GM23338 (cell line): Measurements from ENCODE around the gene TMEM51. TPM values are rescaled to one million over a fixed set of nuclear protein-coding genes. Genes with fewer than 3 reads are reported as not detected.

Source experiments
- ATAC-seq: fragments of 200-7000 bp; cut with Tn5 transposase; 3 replicates; pipeline ENCODE4 v1.9.1; 2020
- DNase-seq: peaks from one replicate; pipeline ENCODE4 v3.0.0-alpha.2; 2015; ENCODE audit warnings: low spot score
- H2AFZ ChIP-seq: fragments of 200-600 bp; sonication (generic); 2 replicates; pipeline ENCODE4 v1.8.0; 2016; ENCODE audit warnings: antibody characterized with exemption, mild to moderate bottlenecking, moderate library complexity
- H3F3A ChIP-seq: fragments of 200-600 bp; sonication (generic); replicated peaks from 2 replicates; pipeline ENCODE4 v1.8.0; 2017; ENCODE audit warnings: antibody characterized with exemption, mixed run types, low read depth
- H3K27ac ChIP-seq: fragments of 200-600 bp; sonication (generic); 2 replicates; pipeline ENCODE4 v1.6.1; 2016; ENCODE audit warnings: low read depth
- H3K27me3 ChIP-seq: fragments of 200-600 bp; sonication (generic); 2 replicates; pipeline ENCODE4 v1.8.0; 2016; ENCODE audit warnings: mild to moderate bottlenecking, mixed run types, moderate library complexity; ENCODE audit not compliant: insufficient read depth
- H3K36me3 ChIP-seq: fragments of 200-600 bp; sonication (generic); 2 replicates; pipeline ENCODE4 v1.8.0; 2016; ENCODE audit warnings: mild to moderate bottlenecking; ENCODE audit not compliant: insufficient read depth
- H3K4me1 ChIP-seq: fragments of 200-600 bp; sonication (generic); 2 replicates; pipeline ENCODE4 v1.8.0; 2016; ENCODE audit warnings: mild to moderate bottlenecking, moderate library complexity; ENCODE audit not compliant: insufficient read depth
- H3K4me2 ChIP-seq: fragments of 200-600 bp; sonication (generic); 2 replicates; pipeline ENCODE4 v1.7.1; 2017; ENCODE audit warnings: mixed run types
- H3K4me3 ChIP-seq: fragments of 200-600 bp; sonication (generic); 2 replicates; pipeline ENCODE4 v1.6.1; 2016; ENCODE audit warnings: mixed run types
- H3K79me2 ChIP-seq: fragments of 200-600 bp; sonication (generic); replicated peaks from 2 replicates; pipeline ENCODE4 v1.8.0; 2017; ENCODE audit warnings: mild to moderate bottlenecking; ENCODE audit not compliant: insufficient read depth
- H3K9me2 ChIP-seq: fragments of 200-600 bp; sonication (generic); 2 replicates; pipeline ENCODE4 v1.8.0; 2017; ENCODE audit not compliant: insufficient read depth
- H4K20me1 ChIP-seq: fragments of 200-600 bp; sonication (generic); replicated peaks from 2 replicates; pipeline ENCODE4 v1.8.0; 2017; ENCODE audit warnings: mild to moderate bottlenecking; ENCODE audit not compliant: insufficient read depth
- H3K27ac Mint-ChIP-seq: 2 replicates; pipeline ENCODE4 v1.8.0; 2020; ENCODE audit warnings: inconsistent platforms, mild to moderate bottlenecking, moderate library complexity, mixed read lengths
- H3K27me3 Mint-ChIP-seq: 3 replicates; pipeline ENCODE4 v1.8.0; 2022; ENCODE audit warnings: low read depth, mild to moderate bottlenecking, moderate library complexity, mixed read lengths, inconsistent platforms; ENCODE audit not compliant: insufficient read depth, poor library complexity
- H3K36me3 Mint-ChIP-seq: 3 replicates; pipeline ENCODE4 v1.8.0; 2021; ENCODE audit warnings: low read depth, mild to moderate bottlenecking, inconsistent platforms, moderate library complexity, mixed read lengths
- H3K4me1 Mint-ChIP-seq: 3 replicates; pipeline ENCODE4 v1.8.0; 2020; ENCODE audit warnings: mild to moderate bottlenecking, inconsistent platforms, mixed read lengths
- H3K4me3 Mint-ChIP-seq: 3 replicates; pipeline ENCODE4 v1.8.0; 2021; ENCODE audit warnings: moderate library complexity, mild to moderate bottlenecking, inconsistent platforms, mixed read lengths
- H3K9me3 Mint-ChIP-seq: 3 replicates; pipeline ENCODE4 v1.8.0; 2020; ENCODE audit warnings: moderate library complexity, mild to moderate bottlenecking, inconsistent platforms, mixed read lengths
- CREB1 ChIP-seq: fragments of 250-450 bp; sonication (Bioruptor Pico); IDR thresholded peaks from 2 replicates; pipeline ENCODE4 v1.5.0; 2020; ENCODE audit warnings: low read depth, mild to moderate bottlenecking, moderate library complexity
- ETS1 ChIP-seq: IDR thresholded peaks from 2 replicates; pipeline ENCODE4 v1.6.1; 2016; ENCODE audit warnings: antibody characterized with exemption
- EZH2phosphoT487 ChIP-seq: fragments of 200-600 bp; sonication (generic); IDR thresholded peaks from one replicate; pipeline ENCODE4 v1.8.1; 2018; ENCODE audit warnings: antibody characterized with exemption; ENCODE audit not compliant: unreplicated experiment
- JUNB ChIP-seq: IDR thresholded peaks from one replicate; pipeline ENCODE4 v1.6.1; 2016; ENCODE audit warnings: antibody characterized with exemption; ENCODE audit not compliant: unreplicated experiment
- POLR2AphosphoS5 ChIP-seq: IDR thresholded peaks from 2 replicates; pipeline ENCODE4 v1.6.1; 2016; ENCODE audit warnings: antibody characterized with exemption, low read depth
- REST ChIP-seq: IDR thresholded peaks from one replicate; pipeline ENCODE4 v1.6.1; 2018; ENCODE audit warnings: antibody characterized with exemption; ENCODE audit not compliant: unreplicated experiment
- STAT1 ChIP-seq: IDR thresholded peaks from one replicate; pipeline ENCODE4 v1.6.1; 2016; ENCODE audit warnings: antibody characterized with exemption; ENCODE audit not compliant: unreplicated experiment
- ZNF114 ChIP-seq: fragments of 250-450 bp; sonication (Bioruptor Pico); IDR thresholded peaks from 2 replicates; pipeline ENCODE4 v1.5.0; 2020; ENCODE audit warnings: mild to moderate bottlenecking, moderate library complexity
- ZNF462 ChIP-seq: fragments of 250-450 bp; sonication (Bioruptor Pico); IDR thresholded peaks from 2 replicates; pipeline ENCODE4 v1.5.0; 2020; ENCODE audit warnings: mild to moderate bottlenecking, moderate library complexity
- polyA plus RNA-seq: library from polyadenylated mRNA; unstranded; fragments of >200 nt; fragmentation: Nextera tagmentation; extraction: Ambion mirVana; gene quantifications from 2 replicates; pipeline ENCODE4 v1.2.1, GENCODE V29; 2016
- total RNA-seq: library from RNA; depleted of rRNA; stranded (reverse); fragments of >200 nt; shearing (Covaris generic); gene quantifications from 2 replicates; pipeline ENCODE4 v1.2.3, GENCODE V29; 2014

Gene TMEM51
- total and polyA plus RNA-seq, 2 experiments from 2014 or later, result 4.0 to 5.2 TPM

GRCh38 chr1:15219280-15220023 is 65.9 kb downstream of the TMEM51 start:
- no peak overlapping the region for H3K27ac Mint-ChIP-seq
- no peaks in the 10 kb centered on the region for H3K79me2 ChIP-seq
- no peaks in the 10 kb centered on the region; the same call in 1 of the 2 replicates for H3K36me3 ChIP-seq
- no peak overlapping the region for H3K27ac ChIP-seq
- ATAC-seq, result no peak
- H4K20me1 ChIP-seq, result no peaks in the 10 kb centered on the region
- no peak overlapping the region for H2AFZ ChIP-seq
- TF ChIP-seq ZNF462 (no peak), EZH2phosphoT487 (no peak), CREB1 (CRISPR knock-in tag) (no peak)
- H3K4me2 ChIP-seq, result no peak overlapping the region
- H3K4me3 ChIP-seq, result no peak overlapping the region
- no peak overlapping the region for H3K4me3 Mint-ChIP-seq
- H3K9me3 Mint-ChIP-seq, result peaks cover 19% of the 10 kb centered on the region; the same call in 2 of the 3 replicates
- no peaks in the 10 kb centered on the region for H3K9me2 ChIP-seq
- peaks cover 7% of the 10 kb centered on the region for H3K27me3 Mint-ChIP-seq
- no peaks in the 10 kb centered on the region for H3K4me1 ChIP-seq
- peaks cover 36% of the 10 kb centered on the region for H3K36me3 Mint-ChIP-seq
- DNase-seq, result no peak
- H3F3A ChIP-seq, result no peaks in the 10 kb centered on the region
- peaks cover 9% of the 10 kb centered on the region for H3K4me1 Mint-ChIP-seq
- no peaks in the 10 kb centered on the region for H3K27me3 ChIP-seq

- H3K4me3 Mint-ChIP-seq, result no peak overlapping the region
These were observed 66.5 kb downstream of the TMEM51 start for GRCh38 chr1:15220024-15220392.

More at GRCh38 chr1:15220024-15220392, 66.5 kb downstream of the TMEM51 start:
- TF ChIP-seq JUNB (no peak), STAT1 (no peak), ZNF114 (CRISPR knock-in tag) (no peak), REST (no peak), ETS1 (no peak), POLR2AphosphoS5 (no peak)
- DNase-seq, result no peak
- Histone ChIP-seq H3K79me2 (no peaks in the 10 kb centered on the region), H3F3A (no peaks in the 10 kb centered on the region), H3K27me3 (no peaks in the 10 kb centered on the region), H3K27ac (no peak overlapping the region), H3K4me2 (no peak overlapping the region), H3K9me2 (no peaks in the 10 kb centered on the region; the same call in 1 of the 2 replicates), H4K20me1 (no peaks in the 10 kb centered on the region), H3K36me3 (no peaks in the 10 kb centered on the region; the same call in 1 of the 2 replicates), H3K4me3 (no peak overlapping the region), H2AFZ (no peak overlapping the region), H3K4me1 (no peaks in the 10 kb centered on the region)
- peaks cover 6% of the 10 kb centered on the region; the same call in 2 of the 3 replicates for H3K4me1 Mint-ChIP-seq
- H3K36me3 Mint-ChIP-seq, result peaks cover 39% of the 10 kb centered on the region
- H3K27ac Mint-ChIP-seq, result no peak overlapping the region
- H3K9me3 Mint-ChIP-seq, result peaks cover 22% of the 10 kb centered on the region; the same call in 2 of the 3 replicates
- ATAC-seq, result no peak
- H3K27me3 Mint-ChIP-seq, result peaks cover 3% of the 10 kb centered on the region
